Smooth muscle cell of the brain vasculature (primary cell): ENCODE data around the gene NCAPG2.

Source experiments
- DNase-seq: peaks from one replicate; pipeline ENCODE4 v3.0.0-alpha.2; 2012; ENCODE audit warnings: low read depth, low spot score

NCAPG2 gene

DNA sequence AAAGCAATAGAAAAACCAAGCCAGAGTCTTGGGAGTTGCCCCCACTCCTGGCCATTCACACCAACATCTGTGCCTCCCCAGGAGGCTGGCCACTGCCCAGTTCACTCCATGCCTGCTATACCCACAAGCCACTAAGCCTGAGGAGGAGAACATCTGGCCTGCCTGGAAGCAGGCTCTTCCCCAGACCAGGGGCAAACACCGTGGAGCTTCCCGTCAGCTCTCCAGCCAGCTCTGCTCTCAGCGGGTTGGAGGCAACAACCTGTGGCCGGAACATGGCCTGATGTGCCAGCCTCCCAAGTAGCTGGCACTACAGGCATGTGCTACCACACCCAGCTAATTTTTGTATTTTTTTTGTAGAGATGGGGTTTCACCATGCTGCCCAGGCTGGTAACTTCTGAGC lies 107.9 kb downstream of the NCAPG2 start:
- no peak for DNase-seq

- no peak for DNase-seq
Measured at GRCh38 chr7:158596309-158596708, 108.3 kb downstream of the NCAPG2 start.

GRCh38 chr7:158595068-158595467 lies 109.5 kb downstream of the NCAPG2 start:
- DNase-seq = no peak

DNA sequence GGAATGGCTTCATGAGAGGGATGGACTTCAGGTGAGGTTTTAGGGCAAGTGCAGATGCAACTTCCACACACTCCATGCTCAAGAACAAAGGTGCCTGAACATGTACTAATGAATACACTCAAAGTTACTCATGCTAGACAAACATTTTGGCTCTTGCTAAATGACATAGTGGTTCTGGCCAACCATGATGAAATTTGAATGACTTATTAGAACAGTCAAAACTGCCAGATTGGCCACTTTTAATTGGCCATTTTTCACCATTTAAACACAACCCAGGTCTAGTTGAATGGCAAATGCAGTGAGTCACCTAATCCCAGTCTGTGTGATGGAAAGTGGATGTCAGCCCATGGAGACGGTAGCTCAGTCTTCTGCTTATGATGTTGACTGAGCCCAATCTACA lies 112.1 kb downstream of the NCAPG2 start:
- no peak for DNase-seq

- DNase-seq = no peak
Measured at GRCh38 chr7:158591944-158592343, 112.7 kb downstream of the NCAPG2 start.

GRCh38 chr7:158590181-158590530 lies 114.4 kb downstream of the NCAPG2 start:
- no peak for DNase-seq

DNA sequence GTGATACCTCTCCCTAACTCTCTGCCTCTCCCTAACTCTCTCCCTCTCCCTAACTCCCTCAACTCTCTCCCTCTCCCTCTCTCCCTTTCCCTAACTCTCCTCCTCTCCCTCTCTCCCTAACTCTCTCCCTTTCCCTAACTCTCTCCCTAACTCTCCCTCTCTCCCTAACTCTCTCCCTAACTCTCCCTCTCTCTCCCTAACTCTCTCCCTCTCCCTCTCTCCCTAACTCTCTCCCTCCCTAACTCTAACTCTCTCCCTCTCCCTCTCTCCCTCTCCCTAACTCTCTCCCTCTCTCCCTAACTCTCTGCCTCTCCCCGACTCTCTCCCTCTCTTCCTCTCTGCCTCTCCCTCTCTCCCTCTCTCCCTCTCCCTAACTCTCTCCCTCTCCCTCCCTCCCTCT lies 115.0 kb downstream of the NCAPG2 start:
- no peak for DNase-seq

DNA sequence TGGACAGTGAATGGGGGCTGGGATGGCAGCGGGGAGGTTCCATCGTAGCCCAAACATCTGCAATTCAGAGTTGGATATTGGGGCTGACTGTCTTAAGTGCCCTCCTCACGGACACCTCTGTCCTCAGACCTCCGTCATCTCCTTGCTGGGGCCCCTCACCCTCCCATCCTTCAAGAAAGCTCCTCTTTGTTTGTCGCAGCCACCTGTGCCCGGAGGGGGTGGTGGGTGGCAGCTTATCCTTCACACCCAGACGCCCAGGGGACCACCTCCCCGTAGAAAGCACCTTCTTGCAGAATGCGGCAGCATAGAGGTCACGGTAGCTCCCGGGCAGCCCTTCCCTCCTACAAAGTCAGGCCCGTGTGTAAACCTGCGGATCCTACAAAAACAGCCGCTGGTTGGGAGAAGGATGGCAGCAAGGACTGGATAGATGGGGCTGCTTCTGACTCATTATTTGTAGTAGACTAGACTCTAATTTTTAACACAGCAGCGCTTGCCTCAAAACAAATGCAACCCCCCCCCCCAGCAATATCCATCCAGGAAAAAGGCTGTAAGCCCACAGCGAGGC lies 115.6 kb downstream of the NCAPG2 start:
- no peak for DNase-seq

GRCh38 chr7:158588085-158588877 lies 116.3 kb downstream of the NCAPG2 start:
- no peak for DNase-seq

DNA sequence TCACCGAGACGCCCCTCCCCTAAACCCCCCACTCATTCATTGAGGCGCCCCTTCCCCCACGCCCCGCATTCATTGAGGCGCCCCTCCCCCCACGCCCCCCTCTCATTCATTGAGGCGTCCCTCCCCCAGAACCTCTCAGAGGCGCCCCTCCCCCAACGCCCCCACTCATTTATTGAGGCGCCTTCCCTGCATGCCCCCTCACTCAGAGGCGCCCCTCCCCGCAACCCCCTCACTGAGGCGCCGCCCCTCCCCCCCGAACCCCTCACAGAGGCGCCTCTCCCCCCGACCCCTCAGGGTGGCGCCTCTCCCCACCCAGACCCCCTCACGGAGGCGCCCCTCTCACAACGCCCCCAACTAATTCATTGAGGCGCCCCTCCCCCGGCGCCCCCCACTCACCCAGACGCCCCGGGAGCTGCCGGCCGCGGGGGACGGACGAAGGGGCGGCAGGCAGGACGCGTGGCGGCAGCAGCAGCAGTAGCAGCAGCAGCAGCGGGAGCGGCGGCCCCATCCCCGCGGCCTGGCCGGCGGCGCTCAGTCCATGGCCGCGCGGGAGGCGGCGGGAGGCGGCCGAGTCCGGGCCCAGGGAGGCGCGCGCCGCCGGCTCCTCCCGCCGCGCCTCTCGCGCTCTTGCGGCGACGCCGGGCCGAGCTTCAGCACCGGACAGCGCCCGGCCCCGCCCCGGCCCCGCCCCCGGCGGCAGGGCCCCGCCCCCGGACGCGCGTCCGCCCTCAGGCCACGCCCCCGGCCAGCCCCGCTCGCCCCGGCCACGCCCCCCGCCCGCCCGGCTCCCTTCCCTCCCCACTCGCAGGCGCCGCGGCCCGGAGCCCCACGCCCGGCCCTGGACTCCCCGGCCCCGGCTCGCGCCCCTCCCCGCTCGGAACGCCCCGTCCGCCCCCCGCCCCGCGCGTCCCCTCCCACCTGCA lies 117.2 kb downstream of the NCAPG2 start, which contains the start of gene PTPRN2:
PTPRN2 (minus strand) TSS at position 662 of the 923 bp plus-strand sequence.
- DNase-seq = no peak

DNA sequence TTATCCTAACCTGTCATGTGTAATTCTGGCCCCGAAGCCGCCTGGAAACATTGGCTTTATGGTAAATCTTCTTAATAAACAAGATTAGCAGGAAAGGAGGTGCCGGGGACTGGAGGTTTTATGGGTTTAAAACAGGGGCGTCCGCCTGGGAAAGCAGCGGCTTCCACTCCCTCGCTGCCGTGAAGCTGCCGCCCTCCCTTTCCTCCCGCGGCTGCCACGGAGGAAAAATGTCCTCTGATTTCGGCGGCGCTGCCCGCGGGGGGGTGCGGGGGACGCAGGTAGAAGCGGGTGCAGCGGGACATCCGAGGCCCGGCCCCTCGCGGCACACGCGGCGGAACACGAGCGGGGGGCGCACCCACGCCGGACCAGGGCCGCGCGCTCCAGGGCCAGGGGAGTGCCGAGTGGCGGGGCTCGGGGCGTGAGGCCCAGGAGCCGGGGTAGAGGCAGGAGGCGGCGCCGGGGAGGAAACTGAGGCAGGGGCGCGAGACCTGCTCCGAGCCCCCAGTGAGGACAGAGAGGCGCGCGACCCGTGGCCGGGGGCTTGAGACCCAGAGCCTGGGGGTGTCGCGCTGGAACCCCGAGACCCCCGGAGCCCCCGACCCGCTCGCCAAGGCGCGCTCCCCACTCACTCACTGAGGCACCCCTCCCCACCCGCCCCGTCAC lies 118.0 kb downstream of the NCAPG2 start:
- no peak for DNase-seq

DNA sequence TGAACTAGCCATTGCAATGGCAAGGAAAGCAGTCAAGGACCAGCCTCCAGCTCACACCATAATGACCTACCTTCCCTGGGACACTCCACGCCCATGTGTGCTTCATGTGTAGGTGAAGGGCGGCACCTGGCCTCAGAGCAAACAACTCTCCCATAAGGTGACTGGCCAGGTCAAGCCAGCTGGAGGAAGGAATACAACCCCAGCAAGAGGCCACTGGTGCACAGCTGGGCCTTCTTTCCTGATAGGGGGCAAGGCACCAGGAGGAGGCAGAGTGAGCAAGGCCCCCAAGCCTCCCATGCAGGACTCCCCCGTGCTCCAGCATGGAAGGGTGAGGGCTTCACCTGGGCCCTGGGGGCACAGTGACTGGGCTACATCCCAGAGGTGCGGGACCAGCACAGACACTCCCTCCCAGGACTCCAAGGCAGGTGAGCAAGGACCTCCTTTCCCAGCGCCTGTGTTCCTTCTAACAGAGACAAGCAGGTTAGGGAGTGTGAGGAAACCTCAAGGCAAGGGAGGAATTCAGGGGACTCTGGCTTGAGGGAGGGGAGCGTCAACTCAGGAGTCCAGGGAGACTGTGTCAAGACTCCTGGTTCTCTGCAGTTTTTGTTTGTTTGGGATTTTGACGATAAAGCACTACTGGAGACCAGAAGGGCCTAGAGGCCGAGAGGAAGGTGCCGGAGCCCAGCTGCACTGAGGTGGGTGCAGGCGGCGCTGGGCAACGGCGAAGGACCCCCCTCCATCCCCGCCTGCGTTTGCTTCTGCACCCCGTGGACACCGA lies 118.7 kb downstream of the NCAPG2 start:
- DNase-seq = no peak

DNA sequence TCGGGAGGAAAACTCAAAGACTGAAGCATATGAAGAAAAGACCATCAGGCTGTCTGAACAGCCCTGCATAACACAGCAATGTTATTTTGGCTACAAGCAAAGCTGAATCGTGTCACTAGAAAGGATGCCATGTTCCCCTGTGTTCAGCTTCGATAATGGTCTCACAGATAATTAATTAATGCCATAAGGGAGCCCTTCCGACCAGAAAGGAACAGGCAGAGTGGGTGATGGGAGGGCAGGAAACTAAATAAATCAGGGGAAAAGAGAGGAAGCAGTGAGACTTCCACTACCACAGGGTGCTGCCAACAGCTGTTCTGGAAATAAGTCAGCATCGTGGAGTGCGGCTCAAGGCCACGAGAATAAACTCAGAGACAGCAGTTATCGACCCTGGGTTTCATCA lies 120.2 kb downstream of the NCAPG2 start:
- DNase-seq = no peak

GRCh38 chr7:158583810-158584209 lies 120.8 kb downstream of the NCAPG2 start:
- no peak for DNase-seq

GRCh38 chr7:158583143-158583542 lies 121.5 kb downstream of the NCAPG2 start:
- DNase-seq = no peak

DNA sequence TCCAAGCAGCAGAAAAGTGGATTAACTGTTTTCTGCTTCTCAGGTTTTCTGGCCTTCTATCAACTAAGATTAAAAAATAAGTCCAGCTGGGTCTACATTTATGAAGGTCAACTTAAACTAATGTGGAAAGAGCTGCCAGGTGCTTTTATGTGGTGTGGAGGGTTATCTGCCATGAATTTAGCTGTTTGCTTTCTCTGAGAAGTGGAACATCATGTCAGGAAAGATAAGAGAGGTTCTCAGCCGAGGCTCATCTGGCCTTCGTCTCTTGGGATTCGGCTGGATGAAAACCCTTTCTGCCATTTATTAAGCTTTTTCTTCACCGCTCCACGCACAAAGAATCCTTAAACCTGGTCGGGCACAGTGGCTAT lies 122.5 kb downstream of the NCAPG2 start:
- DNase-seq = no peak

DNA sequence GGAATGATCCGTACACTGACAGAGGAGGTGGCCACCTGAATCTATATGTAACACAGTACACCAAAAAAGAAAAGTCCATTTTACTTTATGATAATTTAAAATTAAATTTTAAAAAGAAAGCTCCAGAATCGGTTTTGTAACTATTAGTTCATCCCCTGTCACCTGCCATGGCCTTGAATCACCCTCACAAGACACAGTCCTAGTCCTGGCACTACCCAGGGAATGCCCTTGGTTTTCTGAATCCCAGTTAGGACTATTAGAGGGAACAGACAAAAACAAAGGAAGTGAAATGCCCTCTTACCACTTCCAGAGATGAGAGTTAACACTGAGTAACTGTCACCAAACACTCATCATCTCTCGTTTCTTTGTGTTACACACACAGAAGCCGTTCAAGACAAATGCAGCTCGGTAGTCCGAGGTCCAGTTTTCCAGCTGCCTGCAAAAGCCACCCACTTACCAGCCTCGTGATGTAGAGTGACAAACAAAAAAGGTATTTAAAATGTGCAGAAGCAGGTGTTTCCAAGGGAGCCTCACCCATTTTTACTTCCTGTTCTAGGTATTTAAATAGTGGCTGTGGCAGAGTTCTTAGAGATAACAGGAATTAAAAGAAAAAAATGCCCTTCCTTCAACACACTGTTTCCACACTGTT lies 123.0 kb downstream of the NCAPG2 start:
- DNase-seq = no peak
